Activated T-cell treated with anti-CD3 and anti-CD28 coated beads, Interleukin-2, amount 50 U/mL, for 72 hours (primary cell): ENCODE measurements around the gene TIMM13. TPM values are rescaled to one million over a fixed set of nuclear protein-coding genes. Genes with fewer than 3 reads are reported as not detected.
"Not testable (repeated sequence)": the region's sequence is repeated elsewhere in the genome, so short reads cannot be mapped to it uniquely, and the experiment has no call there.

Experiments used
- ATAC-seq, 2 donors: fragments of 150-1000 bp; cut with Tn5 transposase; replicated peaks in 1 of 2; 2 replicates each; pipeline ENCODE4 v1.10.0; 2021; ENCODE audit warnings: moderate library complexity in 2 of 2, mild to moderate bottlenecking in 1 of 2
- DNase-seq, 2 donors: peaks; one replicate each; pipeline ENCODE4 v3.0.0; 2021 to 2022; ENCODE audit warnings: mixed read lengths in 1 of 2
- H3K27ac Mint-ChIP-seq: one replicate; pipeline ENCODE4 v1.8.0; 2022; ENCODE audit warnings: mild to moderate bottlenecking, moderate library complexity, mixed read lengths
- H3K27me3 Mint-ChIP-seq: one replicate; pipeline ENCODE4 v1.8.0; 2022; ENCODE audit warnings: low read depth, mixed read lengths
- H3K36me3 Mint-ChIP-seq, 2 donors: one replicate each; pipeline ENCODE4 v1.8.0; 2022; ENCODE audit warnings: mixed read lengths in 2 of 2, mild to moderate bottlenecking in 1 of 2; ENCODE audit not compliant: insufficient read depth in 2 of 2
- H3K4me1 Mint-ChIP-seq: one replicate; pipeline ENCODE4 v1.8.0; 2022; ENCODE audit warnings: low read depth, mixed read lengths
- H3K4me3 Mint-ChIP-seq, 2 donors: one replicate each; pipeline ENCODE4 v1.8.0; 2022; ENCODE audit warnings: mild to moderate bottlenecking in 2 of 2, mixed read lengths in 2 of 2, moderate library complexity in 2 of 2
- H3K9me3 Mint-ChIP-seq, 2 donors: one replicate each; pipeline ENCODE4 v1.8.0; 2022; ENCODE audit warnings: mixed read lengths in 2 of 2
- total RNA-seq, 2 donors: library from RNA; stranded (reverse); gene quantifications; one replicate each; pipeline ENCODE4 v1.2.3, GENCODE V29; 2022

Gene TIMM13
- 10 to 100 TPM; 51.4 to 54.0 TPM for total RNA-seq

DNA sequence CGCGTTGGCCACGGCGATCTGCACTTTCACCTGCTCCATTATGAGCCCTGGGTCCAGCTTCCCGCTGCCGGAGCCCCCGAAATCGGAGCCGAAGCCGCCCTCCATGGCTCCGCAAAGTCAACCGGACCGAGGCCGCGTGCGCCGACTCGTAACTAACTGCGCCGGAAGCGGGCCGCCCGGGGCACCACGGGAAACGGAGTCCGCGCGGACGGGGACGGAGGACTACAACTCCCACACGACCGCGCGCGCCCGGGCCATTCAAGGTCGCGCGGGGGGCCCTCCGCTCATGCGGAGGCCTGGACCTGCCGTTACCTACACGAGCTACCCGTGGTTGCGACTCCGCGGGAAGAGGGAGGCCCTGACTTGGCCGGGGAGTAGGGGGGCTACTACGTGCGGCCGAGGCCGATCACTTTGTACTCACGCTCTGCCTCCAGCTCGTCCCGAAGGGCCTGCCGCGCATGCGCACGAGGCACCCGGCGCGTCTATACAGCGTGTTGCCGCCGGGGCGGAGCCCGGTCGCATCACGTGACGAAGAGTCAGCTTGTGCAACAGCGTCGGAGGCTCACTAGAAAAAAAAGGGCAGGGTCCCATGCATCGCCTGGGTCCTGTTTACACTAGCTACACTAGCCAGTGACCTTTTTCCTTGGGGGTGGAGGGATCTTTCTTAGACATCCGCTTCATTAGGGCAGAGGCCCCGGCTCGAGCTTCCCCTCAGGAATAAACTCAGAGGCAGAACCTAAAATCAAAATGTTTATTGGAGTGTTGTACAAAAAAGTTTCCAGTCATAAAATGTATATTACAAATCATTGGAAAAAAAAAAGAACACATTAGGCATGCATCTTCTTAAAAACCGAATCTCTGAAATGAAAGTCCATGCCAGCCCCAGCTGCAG is at the start of gene TIMM13:
Gene TIMM13, minus strand, starts transcription at position 158 of the 892 bp plus-strand sequence. Its CDS starts 53 bp downstream, at position 105.
- peak within 1 kb of the TSS; percentile 95 for H3K27ac Mint-ChIP-seq
- H3K36me3 Mint-ChIP-seq, result peaks cover 1 to 6% of the 10 kb centered on the region in 2 donors
- H3K4me3 Mint-ChIP-seq, result peak within 1 kb of the TSS; percentile 91 to 93
- ATAC-seq (peak; percentile 92 to 94), DNase-seq (peak; percentile 97)
- H3K27me3 Mint-ChIP-seq, result no peaks in the 10 kb centered on the region
- H3K4me1 Mint-ChIP-seq, result peaks cover 14% of the 10 kb centered on the region
- H3K9me3 Mint-ChIP-seq, result no peaks in the 10 kb centered on the region

DNA sequence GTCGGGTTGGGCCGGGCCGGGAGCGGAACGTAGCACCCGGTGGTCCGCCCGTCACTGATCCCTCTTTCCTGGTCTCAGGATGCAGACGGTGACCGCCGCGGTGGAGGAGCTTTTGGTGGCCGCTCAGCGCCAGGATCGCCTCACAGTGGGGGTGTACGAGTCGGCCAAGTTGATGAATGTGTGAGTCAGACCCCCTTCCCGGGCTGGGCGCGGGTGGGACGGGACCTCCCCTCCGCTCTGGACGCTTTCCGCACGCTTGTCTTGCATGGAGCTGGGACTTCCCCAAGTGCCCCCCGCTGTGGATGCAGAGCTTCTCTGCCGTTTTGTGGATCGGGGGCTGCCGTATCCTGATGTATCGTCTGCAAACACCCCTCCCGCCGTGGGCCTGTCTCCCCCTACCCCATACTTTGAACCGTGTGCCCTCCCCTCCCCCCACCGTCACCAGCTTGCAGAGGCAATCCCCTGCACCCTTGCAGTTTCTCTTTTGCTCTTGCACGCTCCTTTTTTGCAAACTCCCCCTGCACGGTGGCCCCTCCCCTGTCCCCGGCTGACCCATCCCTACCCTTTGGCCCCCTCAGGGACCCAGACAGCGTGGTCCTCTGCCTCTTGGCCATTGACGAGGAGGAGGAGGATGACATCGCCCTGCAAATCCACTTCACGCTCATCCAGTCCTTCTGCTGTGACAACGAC is 49.2 kb upstream of the TIMM13 start:
- Mint-ChIP-seq H3K4me3 (peak overlapping the region; percentile 97 to 99), H3K27ac (peak overlapping the region; percentile 98), H3K4me1 (peaks cover 5% of the 10 kb centered on the region), H3K9me3 (no peaks in the 10 kb centered on the region), H3K27me3 (no peaks in the 10 kb centered on the region), H3K36me3 (peaks cover 20 to 22% of the 10 kb centered on the region in 2 donors)
- ATAC-seq, result peak; percentile 34 to 36
- DNase-seq, result peak; percentile 79 to 82

- Mint-ChIP-seq H3K4me1 (peaks cover 5% of the 10 kb centered on the region), H3K27ac (peak within 1 kb of the TSS; percentile 98), H3K36me3 (peaks cover 18 to 19% of the 10 kb centered on the region in 2 donors), H3K9me3 (no peaks in the 10 kb centered on the region), H3K4me3 (peak within 1 kb of the TSS; percentile 97 to 99), H3K27me3 (no peaks in the 10 kb centered on the region)
- ATAC-seq (peak; percentile 51 to 52), DNase-seq (peak; percentile 99)
These were observed 48.5 kb upstream of the TIMM13 start, which contains the start of gene GADD45B for GRCh38 chr19:2475702-2476450. Gene GADD45B, plus strand, starts transcription at chr19:2476127. Its CDS starts 232 bp downstream, at chr19:2476359.

DNA sequence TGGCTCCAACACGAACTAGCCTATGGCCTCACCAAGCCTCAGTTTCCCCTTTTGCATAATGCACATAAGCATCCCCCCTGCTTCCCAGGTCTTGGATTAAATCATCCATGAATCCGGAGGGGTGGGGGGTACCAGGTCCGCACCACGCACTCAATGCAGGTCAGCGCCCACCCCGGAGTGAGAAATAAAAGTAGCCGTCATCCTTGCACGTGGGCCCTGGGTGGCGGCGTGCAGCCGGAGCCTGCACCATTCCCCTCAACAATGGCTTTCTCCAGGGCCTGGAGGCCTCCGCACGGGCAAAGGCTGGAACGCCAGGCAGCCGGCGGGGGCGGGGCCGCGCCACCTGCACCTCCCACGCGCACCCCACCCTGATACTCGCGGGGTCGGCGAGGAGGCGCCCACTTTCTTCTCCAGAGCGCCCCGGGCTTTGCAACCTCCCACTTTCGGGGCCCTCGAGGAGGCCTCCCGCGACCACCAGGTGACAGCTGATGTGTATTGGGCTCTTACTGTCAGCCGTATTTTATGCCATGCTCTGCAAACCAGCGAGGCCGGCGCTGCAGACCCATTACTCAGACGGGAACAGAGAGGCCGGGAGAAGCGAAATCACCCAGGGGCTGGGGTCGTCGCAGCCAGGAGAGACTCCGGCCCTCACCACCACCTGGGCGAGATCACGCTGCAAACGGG is 47.8 kb upstream of the TIMM13 start:
- H3K36me3 Mint-ChIP-seq, result peaks cover 18 to 19% of the 10 kb centered on the region in 2 donors
- DNase-seq (peak; percentile 73 to 86), ATAC-seq (peak; percentile 35 to 50)
- peak overlapping the region; percentile 97 to 99 for H3K4me3 Mint-ChIP-seq
- no peaks in the 10 kb centered on the region for H3K27me3 Mint-ChIP-seq
- H3K4me1 Mint-ChIP-seq, result peaks cover 5% of the 10 kb centered on the region
- peak overlapping the region; percentile 71 for H3K27ac Mint-ChIP-seq
- H3K9me3 Mint-ChIP-seq, result no peaks in the 10 kb centered on the region

DNA sequence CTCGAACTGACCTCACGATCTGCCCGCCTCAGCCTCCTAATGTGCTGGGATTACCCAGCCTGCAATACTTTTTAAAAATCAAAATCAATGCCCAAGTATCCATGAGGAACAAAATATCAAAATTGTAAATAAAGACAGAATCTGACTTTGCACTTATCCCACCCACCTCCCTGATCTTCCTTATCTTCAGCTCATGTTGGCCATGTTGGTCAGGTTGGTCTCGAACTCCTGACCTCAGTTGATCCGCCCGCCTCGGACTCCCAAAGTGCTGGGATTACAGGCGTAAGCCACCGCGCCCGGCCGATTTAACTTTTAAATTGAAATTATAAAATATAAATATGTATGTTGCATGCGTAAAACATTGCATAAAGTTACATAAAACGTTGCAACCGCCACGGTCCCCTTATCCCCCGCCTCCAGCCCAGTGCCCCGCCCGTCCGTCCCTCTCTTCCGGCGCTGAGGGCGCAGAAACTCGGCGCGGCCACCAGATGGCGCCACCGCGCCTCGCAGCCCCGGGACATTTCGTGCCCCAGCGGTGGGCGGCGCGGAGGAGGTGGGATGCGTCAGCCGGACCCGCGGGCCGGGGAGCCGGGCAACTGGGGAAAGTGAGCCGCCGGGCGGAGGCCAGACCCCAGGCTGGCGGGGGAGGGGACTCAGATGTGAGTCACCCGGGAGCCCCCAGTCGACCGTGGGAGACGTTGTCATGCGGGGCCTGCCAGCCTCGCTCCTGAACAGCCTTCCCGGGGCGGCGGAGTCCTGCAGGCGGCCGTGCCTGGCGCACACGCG is 47.0 kb upstream of the TIMM13 start:
- DNase-seq, result peak; percentile 96 to 98
- Mint-ChIP-seq H3K27me3 (no peaks in the 10 kb centered on the region), H3K4me1 (peaks cover 11% of the 10 kb centered on the region), H3K27ac (peak overlapping the region; percentile 54), H3K9me3 (no peaks in the 10 kb centered on the region), H3K4me3 (peak overlapping the region; percentile 97 to 99), H3K36me3 (peaks cover 18 to 19% of the 10 kb centered on the region in 2 donors)
- ATAC-seq, result peak; percentile 58 to 60

DNA sequence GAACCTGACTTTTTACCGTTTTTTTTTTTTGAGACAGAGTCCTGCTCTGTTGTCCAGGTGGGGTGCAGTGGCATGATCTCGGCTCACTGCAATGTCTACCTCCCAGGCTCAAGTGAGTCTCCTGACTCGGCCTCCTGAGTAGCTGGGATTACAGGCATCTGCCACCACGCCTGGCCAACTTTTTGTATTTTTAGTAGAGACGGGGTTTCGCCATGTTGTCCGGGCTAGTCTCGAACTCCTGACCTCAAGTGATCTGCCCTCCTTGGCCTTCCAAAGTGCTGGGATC is 42.5 kb upstream of the TIMM13 start:
- peaks cover 13% of the 10 kb centered on the region for H3K4me1 Mint-ChIP-seq
- H3K27me3 Mint-ChIP-seq, ATAC-seq, DNase-seq, H3K36me3 Mint-ChIP-seq, H3K9me3 Mint-ChIP-seq: not testable (repeated sequence)
- H3K4me3 Mint-ChIP-seq, result peak overlapping the region; percentile 49 to 56
- H3K27ac Mint-ChIP-seq, result peak overlapping the region; percentile 60

DNA sequence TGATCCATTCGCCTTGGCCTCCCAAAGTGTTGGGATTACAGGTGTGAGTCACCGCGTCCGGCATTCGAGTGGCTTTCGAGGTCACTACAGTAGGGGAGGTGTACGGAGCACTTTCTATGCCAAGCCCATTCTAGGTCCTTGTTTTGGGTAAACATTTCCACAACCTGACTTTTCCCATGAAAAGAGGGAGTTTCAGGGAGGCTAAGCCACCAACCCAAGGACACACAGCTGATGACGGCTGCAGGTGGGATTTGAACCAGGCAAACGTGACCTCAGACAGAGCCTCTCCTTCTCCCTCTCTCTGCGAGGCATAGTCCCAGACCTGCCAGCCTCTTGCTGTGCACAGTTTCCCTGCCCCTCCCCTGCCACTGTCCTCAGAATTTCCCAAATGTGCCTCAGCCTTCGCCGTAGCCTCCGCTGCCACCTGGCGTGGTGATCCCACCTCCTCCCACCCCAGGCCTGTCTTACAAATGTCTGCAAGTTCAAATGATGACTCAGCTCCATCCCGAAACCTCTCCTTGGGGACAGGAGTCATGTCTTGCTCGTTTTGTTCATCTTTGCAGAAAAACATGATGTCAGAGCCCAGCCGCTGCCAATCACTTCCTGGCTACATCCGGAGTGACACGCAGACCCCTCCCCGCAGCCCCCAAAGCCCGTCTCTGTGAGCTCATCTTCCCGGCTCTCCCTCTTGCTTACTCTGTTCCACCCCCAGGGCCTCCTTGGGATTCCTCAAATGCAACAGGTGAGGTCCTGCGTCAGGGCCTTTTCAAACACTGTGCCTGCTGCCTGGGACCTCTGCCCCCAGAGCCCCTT is 41.9 kb upstream of the TIMM13 start:
- DNase-seq (peak; percentile 54 to 59), ATAC-seq (peak; percentile 73 to 87)
- H3K27me3 Mint-ChIP-seq, result no peaks in the 10 kb centered on the region
- H3K4me1 Mint-ChIP-seq, result peaks cover 11% of the 10 kb centered on the region
- H3K9me3 Mint-ChIP-seq, result no peaks in the 10 kb centered on the region
- peak overlapping the region; percentile 60 for H3K27ac Mint-ChIP-seq
- peaks cover 0 to 1% of the 10 kb centered on the region in 2 donors for H3K36me3 Mint-ChIP-seq
- H3K4me3 Mint-ChIP-seq, result peak overlapping the region; percentile 49 to 56

GRCh38 chr19:2468596-2468995 is 41.2 kb upstream of the TIMM13 start:
- ATAC-seq (no peak), DNase-seq (no peak)
- Mint-ChIP-seq H3K27ac (no peak overlapping the region), H3K9me3 (no peaks in the 10 kb centered on the region), H3K36me3 (peaks cover 0 to 1% of the 10 kb centered on the region in 2 donors), H3K27me3 (no peaks in the 10 kb centered on the region), H3K4me1 (peaks cover 11% of the 10 kb centered on the region), H3K4me3 (no peak overlapping the region)

GRCh38 chr19:2464389-2464788 is 37.0 kb upstream of the TIMM13 start:
- Mint-ChIP-seq H3K36me3 (peaks cover 0 to 2% of the 10 kb centered on the region in 2 donors), H3K9me3 (no peaks in the 10 kb centered on the region), H3K27me3 (no peaks in the 10 kb centered on the region), H3K4me1 (peaks cover 20% of the 10 kb centered on the region), H3K4me3 (no peak overlapping the region), H3K27ac (no peak overlapping the region)
- ATAC-seq (no peak), DNase-seq (no peak)

- not testable (repeated sequence) for ATAC-seq, H3K27ac Mint-ChIP-seq, H3K9me3 Mint-ChIP-seq, DNase-seq, H3K36me3 Mint-ChIP-seq, H3K27me3 Mint-ChIP-seq
- peak overlapping the region in 1 of 2 donors; percentile 27 for H3K4me3 Mint-ChIP-seq
- H3K4me1 Mint-ChIP-seq, result peaks cover 15% of the 10 kb centered on the region
These were observed 36.3 kb upstream of the TIMM13 start for GRCh38 chr19:2463694-2464093.
